NCI-H460 (cell line): Measurements from ENCODE around the gene SMYD3. TPM values are rescaled to one million over a fixed set of nuclear protein-coding genes. Genes with fewer than 3 reads are reported as not detected.

ENCODE experiments used
- DNase-seq: peaks from one replicate; pipeline ENCODE4 v3.0.0-alpha.2; 2016; ENCODE audit warnings: low read depth; ENCODE audit errors: extremely low read depth
- total RNA-seq: library from RNA; depleted of rRNA; stranded (reverse); fragments of >200 nt; shearing (Covaris generic); gene quantifications from 2 replicates; pipeline ENCODE4 v1.2.3, GENCODE V29; 2014

SMYD3 gene
- total RNA-seq, 1 experiment from 2014 or later, result 348 TPM

- no peak for DNase-seq
Observed at GRCh38 chr1:246292571-246292970, 214.5 kb downstream of the SMYD3 start.

- no peak for DNase-seq
Observed at GRCh38 chr1:246291127-246291526, 216.0 kb downstream of the SMYD3 start.

GRCh38 chr1:246283771-246284410 lies 223.2 kb downstream of the SMYD3 start:
- no peak for DNase-seq

GRCh38 chr1:246281639-246282038 lies 225.4 kb downstream of the SMYD3 start:
- no peak for DNase-seq

DNA sequence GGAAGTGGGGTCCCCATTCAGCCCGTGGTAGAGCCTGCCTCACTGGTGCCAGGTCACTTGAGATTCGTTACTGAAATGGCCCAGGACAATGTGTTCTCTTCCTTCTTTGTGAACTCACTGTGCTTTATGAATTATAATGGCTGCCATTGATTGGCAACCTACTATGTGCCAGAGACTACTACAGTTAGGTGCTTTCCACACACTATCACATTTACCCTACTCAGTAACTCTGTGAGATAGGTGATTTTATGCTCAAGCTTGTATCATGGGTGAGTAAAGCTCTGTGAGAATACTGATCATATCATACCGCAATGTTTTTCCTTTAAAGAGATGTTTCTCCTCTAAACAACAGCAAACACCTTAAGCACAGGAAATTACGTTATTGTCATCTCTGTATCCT lies 225.9 kb downstream of the SMYD3 start:
- DNase-seq, result no peak

DNA sequence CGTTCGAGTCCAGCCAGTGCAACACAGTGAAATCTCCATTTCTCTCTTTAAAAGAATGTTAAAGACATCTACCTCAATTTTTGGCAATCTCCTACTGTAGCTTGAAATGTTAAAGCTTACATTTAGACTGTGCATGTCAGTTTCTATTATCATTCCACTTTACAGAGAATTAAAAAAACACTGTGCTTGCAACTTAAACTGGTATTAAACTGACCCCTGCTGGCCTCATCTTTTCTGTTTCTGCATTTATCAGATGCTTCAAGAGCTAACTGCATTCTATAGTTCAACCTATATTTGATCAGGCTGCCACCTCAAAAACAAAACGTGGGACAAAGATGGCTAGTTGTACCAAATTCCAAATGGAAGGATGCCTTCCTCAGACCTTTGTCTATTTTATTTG lies 226.5 kb downstream of the SMYD3 start:
- no peak for DNase-seq

GRCh38 chr1:246279402-246279801 lies 227.7 kb downstream of the SMYD3 start:
- DNase-seq, result no peak

GRCh38 chr1:246278371-246278770 lies 228.7 kb downstream of the SMYD3 start:
- no peak for DNase-seq

- DNase-seq, result no peak
Observed at GRCh38 chr1:246275036-246275435, 232.0 kb downstream of the SMYD3 start.

DNA sequence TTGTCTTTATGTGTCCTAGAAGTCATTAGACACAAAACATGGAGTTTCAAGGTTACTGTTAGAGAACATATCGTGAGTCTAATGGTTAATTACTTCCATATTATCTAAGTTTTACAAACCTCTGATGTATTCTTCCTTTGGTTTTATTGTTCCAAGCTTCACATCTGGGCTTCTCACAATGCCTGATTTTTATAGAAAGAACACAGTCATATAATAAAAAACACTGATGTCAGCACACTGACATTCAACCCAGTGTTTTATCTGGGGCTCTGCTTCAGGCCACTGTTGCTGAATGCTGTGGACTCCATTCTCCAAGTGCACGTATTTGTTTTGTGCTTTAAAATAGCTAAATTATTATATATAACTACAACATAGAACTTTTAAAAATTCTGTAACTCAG lies 232.9 kb downstream of the SMYD3 start:
- DNase-seq, result no peak

DNA sequence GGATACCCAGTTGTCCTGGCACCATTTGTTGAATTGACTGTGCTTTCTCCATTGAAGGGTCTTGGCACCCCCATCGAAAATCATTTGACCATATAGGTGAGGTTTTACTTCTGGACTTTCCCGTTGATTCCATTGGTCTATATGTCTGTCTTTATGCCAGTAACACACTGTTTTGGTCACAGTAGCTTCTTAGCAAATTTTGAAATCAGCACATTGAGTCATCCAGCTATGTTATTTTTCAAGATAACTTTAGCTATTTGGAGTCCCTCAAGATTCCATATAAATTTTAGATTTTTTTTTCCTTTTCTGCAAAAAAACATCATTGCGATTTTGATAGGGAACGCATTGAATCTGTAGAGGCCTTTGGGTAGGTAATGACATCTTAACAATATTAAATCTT lies 235.6 kb downstream of the SMYD3 start:
- no peak for DNase-seq

- DNase-seq, result no peak
Observed at GRCh38 chr1:246270236-246270635, 236.8 kb downstream of the SMYD3 start.

DNA sequence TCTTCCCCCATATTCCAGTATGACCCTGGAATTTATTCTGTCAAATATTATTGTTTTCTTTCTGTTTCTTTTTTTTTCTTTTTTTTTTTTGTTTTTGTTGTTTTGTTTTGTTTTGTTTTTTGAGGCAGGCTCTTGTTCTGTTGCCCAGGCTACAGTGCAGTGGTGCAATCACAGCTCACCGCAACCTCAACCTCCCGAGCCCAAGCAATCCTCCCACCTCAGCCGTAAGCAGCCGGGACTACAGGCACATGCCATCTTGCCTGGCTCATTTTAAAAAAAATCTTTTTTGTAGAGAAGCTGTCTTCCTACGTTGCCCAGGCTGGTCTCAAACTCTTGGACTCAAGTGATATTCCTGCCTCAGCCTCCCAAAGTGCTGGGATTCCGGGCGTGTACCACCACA lies 237.6 kb downstream of the SMYD3 start:
- DNase-seq, result no peak

DNA sequence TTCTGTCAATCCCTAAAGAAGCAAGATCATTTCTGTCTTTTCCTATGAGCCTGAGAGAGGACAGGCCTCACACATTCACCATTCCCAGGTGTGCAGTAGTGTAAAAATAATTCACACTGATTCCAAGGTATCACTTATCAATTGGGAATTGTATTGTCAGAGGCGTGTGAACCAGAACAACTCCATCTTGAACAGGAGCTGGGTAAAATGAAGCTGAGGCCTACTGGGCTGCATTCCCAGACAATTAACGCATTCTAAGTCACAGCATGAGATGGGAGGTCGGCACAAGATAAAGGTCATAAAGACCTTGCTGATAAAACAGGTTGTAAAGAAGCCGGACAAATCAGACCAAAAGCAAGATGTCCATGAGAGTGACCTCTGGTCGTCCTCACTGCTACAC lies 239.2 kb downstream of the SMYD3 start:
- no peak for DNase-seq

DNA sequence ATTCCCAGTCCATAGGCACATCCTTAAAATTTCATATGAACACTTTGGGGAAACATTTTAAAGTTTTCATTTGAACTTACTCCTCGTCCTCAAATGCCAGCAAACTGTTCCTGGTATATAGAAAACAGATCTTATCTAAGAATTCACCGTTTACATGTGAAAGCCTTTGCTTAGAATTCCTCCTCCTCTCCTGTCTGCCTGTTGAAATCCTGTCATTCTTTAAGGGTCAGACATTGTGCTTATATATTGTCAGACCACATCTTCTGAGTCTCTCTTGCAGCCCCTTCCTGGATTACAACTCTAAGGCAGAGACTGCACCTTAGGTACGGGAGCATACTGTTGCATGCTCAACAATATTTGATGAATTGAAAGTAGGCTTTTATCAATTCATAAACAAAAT lies 239.7 kb downstream of the SMYD3 start:
- no peak for DNase-seq

DNA sequence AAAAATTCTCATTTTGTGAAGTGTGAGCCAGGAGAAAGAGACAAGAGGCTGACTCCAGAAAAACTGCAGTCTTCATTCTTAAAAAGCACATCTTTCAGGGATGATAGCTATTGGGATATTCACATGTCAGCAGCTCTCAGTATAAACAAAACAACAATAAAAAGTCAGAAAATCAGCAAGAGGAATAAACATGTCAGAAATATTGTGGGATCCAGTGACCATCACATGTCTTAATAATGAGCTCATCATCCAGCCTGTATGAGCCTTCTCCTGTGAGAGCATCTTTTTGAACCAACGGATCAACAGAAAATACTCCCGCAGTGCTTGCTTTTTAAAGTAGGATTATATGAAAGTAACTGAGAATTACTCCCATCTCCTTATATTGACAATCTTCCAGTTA lies 241.6 kb downstream of the SMYD3 start:
- DNase-seq, result no peak

DNA sequence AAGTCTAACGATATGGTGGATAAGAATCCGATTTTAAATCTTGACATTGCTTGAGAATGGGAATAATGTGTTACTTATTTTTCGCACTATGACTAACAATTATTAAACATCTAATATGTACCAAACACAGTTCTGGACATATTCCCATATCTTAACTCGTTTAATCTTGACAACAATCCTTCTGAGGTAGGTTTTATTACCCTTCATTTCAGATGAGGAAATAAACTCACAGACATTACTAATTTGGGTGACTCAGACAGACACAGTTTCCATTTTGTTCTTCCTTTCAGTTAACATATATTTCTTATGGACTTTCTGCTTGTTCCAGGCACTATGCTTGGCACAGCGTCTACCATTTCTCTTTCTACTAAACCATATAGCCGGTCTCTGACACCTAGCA lies 244.8 kb downstream of the SMYD3 start:
- DNase-seq, result no peak

DNA sequence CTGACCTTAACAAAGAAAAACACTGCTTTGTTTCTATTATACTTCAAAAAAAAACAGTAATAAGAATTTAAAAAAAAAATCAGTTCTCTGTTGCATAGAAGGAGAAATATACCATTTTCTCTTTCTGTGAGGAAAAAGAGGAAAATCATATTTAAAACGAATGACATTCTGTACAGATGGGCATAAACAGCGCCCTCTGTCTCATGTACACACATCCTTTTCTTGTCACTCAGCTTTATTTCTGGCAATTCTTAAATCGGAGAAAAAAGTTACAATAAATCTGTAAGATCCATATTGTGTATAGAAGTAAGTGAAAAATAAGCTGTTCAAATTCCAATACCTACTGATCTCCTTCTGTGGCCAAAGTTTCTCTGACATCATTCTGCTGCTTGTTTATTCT lies 245.4 kb downstream of the SMYD3 start:
- no peak for DNase-seq

DNA sequence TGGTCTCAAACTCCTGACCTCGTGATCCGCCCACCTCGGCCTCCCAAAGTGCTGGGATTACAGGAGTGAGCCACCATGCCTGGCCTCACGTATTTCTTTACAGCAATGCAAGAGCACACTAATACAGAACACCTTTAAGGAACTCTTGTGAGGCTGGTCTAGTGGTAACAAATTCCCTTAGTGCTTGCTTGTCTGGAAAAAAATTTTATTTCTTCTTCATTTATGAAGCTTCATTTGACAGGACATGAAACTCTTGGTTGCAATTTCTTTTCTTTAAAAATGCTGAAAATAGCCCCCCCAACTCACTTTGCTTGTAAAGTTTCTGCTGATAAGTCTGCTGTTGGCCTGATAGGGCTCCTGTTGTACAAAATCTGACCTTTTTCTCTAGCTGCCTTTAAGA lies 248.8 kb downstream of the SMYD3 start:
- DNase-seq, result no peak

GRCh38 chr1:246255773-246256172 lies 251.3 kb downstream of the SMYD3 start:
- DNase-seq, result no peak

DNA sequence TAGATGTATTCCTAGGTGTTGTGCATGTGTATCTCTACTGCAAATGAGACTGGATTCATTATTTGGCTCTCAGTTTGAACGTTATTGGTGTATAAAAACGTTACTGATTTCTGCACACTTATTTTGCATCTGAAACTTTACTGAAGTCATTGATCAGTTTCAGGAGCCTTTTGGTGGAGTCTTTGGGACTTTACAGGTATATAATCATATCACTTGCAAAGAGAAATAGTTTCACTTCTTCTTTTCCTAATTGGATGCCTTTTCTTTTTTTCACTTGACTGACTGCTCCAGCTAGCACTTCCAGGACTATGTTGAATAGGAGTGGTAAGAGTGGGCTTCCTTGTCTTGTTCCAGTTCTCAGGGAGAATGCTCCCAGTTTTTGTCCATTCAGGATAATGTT lies 252.2 kb downstream of the SMYD3 start:
- no peak for DNase-seq

DNA sequence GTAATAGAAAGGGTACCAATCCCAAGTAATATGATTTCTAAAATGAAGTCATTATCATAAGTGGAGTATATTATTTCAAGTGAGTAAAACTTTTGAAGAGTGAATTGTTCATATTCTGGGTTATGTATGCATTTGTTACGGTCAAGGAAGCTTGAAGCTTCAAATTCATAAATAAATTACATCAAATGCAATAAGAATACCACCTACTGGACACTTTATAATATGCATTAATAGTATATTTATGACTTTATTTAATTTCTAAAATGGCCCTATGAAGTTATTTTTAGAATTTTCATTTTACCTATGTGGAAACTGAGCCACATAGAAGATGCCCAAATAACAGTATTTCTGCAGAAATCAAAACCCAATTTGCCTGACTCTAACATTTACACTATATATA lies 260.6 kb downstream of the SMYD3 start:
- DNase-seq, result no peak

DNA sequence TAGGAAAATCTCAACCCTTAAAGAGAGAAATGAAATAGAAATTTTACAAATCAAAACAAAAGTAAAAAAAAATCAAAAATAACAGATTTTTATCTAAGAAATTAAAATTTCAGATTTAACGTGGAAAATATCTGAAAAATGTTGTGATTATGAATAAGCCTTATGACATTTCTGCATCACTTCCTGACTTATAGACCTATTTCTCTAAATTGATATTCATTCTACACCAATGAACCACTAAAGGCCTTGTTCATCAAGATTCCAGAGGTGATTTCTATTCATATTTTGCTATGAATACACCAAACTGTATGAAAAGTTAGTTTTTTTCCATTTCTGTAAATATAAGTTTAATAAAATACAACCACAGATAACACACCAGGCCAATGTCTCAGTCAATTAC lies 261.5 kb downstream of the SMYD3 start:
- DNase-seq, result no peak
